ENCODE measurements around the gene CAMK1D.

The CAMK1D gene

DNA sequence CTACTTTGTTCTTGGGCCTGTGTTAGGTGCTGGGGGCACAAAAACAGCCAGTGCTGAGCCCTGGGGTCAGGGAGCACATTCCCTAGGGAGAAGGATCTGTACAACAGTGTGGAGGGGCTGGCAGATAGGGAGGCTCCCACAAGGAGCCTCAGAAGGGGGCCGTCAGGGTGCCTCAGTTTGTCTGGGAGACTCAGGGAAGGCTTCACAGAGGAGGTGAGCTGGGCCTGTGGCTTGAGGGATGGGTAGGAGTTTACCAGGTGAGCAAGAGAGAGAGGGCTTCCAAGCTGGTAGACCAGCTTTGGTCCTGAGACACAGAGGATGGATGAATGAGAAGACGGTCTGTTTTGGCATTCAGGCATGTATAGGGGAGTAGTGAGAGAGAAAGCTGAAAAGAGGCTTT lies 52.1 kb downstream of the CAMK1D start:
- TF ChIP-seq CTCF (IDR thresholded peaks at IDR 0.05; ENCODE audit: low read depth, low read length, poor library complexity, severe bottlenecking) (no peak), EZH2phosphoT487 (IDR thresholded peaks at IDR 0.05; ENCODE audit: borderline replicate concordance, low read length) (no peak)
- Histone ChIP-seq H3K27me3 (ENCODE audit: control insufficient read depth, low read length) (no peaks in the 10 kb centered on the region), H3K4me1 (ENCODE audit: control insufficient read depth, low read length) (no peaks in the 10 kb centered on the region), H3K27ac (ENCODE audit: low read depth, low read length) (no peak overlapping the region), H3K79me2 (ENCODE audit: control insufficient read depth, low read length) (peaks cover 76% of the 10 kb centered on the region), H3K9me2 (replicated peaks; ENCODE audit: control insufficient read depth, low read length) (no peaks in the 10 kb centered on the region), H3K4me3 (ENCODE audit: low read length) (no peak overlapping the region), H3K9me3 (ENCODE audit: control insufficient read depth, insufficient read depth, low read length) (no peaks in the 10 kb centered on the region), H3F3A (ENCODE audit: control insufficient read depth, insufficient read depth) (no peaks in the 10 kb centered on the region), H4K20me1 (ENCODE audit: control insufficient read depth, insufficient read depth, low read depth, low read length) (peaks cover 7% of the 10 kb centered on the region), H3K4me2 (ENCODE audit: low read length) (no peak overlapping the region), H3K36me3 (ENCODE audit: control insufficient read depth, low read length) (peaks cover 21% of the 10 kb centered on the region)

DNA sequence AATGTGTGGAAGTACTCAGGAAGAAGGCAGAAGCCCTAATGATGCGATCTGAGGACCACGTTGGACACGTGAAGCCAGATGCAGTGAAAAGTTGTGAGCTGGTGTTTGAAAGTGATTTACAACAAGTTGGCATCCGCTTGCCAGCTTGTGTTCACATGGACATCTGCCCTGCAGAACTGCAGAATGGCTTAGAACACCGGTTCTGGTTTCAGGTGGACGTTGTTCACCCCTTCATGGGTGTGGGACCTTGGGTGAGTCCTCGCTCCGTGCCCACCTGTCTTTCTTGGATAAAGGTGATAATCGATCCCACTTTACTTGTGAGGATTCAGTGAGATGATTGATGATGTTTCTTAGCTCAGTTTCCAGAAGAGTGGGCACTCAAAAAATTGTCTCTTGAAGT lies 53.8 kb downstream of the CAMK1D start:
- no peaks in the 10 kb centered on the region for H3K9me3 ChIP-seq (ENCODE audit: control insufficient read depth, insufficient read depth, low read length)
- no peak overlapping the region for H3K4me2 ChIP-seq (ENCODE audit: low read length)
- H3F3A ChIP-seq (ENCODE audit: control insufficient read depth, insufficient read depth), result no peaks in the 10 kb centered on the region
- no peak overlapping the region for H3K27ac ChIP-seq (ENCODE audit: low read depth, low read length)
- TF ChIP-seq EZH2phosphoT487 (IDR thresholded peaks at IDR 0.05; ENCODE audit: borderline replicate concordance, low read length) (no peak), CTCF (IDR thresholded peaks at IDR 0.05; ENCODE audit: low read depth, low read length, poor library complexity, severe bottlenecking) (no peak)
- H3K36me3 ChIP-seq (ENCODE audit: control insufficient read depth, low read length), result peaks cover 21% of the 10 kb centered on the region
- no peaks in the 10 kb centered on the region for H3K4me1 ChIP-seq (ENCODE audit: control insufficient read depth, low read length)
- H4K20me1 ChIP-seq (ENCODE audit: control insufficient read depth, insufficient read depth, low read depth, low read length), result peaks cover 3% of the 10 kb centered on the region
- H3K9me2 ChIP-seq (replicated peaks; ENCODE audit: control insufficient read depth, low read length), result no peaks in the 10 kb centered on the region
- no peaks in the 10 kb centered on the region for H3K27me3 ChIP-seq (ENCODE audit: control insufficient read depth, low read length)
- no peak overlapping the region for H3K4me3 ChIP-seq (ENCODE audit: low read length)
- peaks cover 69% of the 10 kb centered on the region for H3K79me2 ChIP-seq (ENCODE audit: control insufficient read depth, low read length)

DNA sequence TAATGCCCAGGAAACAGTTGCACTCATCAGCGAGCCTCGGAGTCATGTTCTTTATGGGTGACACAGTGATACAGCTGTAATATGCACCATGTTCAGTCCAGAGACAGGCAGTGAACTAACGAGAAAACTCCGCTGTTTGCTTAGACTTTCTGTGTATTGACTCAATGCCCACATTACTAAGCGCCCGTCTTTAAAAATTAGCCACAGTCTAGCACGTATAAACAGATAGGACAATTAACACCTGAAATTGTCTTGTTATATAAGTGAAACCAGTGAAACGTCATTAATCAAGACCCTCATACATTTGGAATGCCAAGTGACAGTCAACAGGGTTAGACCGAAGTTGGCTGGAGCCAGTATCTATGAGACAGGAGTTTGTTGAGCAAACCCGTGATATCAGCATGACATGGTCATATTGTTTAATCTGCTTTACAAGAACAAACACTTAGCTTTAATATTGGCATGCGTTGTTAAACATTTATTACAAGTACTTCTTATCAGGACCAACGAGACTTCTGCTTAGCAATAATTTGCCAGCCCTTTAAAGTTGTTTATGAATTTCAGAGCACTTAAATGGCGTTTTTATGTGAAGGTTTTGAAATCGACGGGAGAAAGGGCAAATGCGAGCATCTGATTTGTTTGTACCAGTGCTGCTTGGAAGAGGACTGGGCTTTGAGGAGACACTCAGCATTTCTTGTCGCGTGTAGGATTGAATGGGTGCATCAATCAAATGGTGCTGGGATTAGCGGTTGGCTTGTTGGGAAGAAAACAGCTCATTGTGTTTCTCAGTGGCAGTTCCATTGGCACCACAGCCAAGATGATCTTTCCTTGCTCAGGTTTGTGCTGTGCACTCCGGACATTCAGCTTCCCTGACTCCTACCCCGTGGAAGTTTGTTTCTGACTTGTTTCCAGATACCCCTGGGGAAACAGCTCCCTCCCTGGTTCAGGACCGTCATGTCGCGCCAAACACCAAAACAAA lies 56.3 kb downstream of the CAMK1D start:
- H3K27ac ChIP-seq (ENCODE audit: low read depth, low read length), result no peak overlapping the region
- no peaks in the 10 kb centered on the region for H3K9me2 ChIP-seq (replicated peaks; ENCODE audit: control insufficient read depth, low read length)
- peaks cover 6% of the 10 kb centered on the region for H4K20me1 ChIP-seq (ENCODE audit: control insufficient read depth, insufficient read depth, low read depth, low read length)
- no peaks in the 10 kb centered on the region for H3K4me1 ChIP-seq (ENCODE audit: control insufficient read depth, low read length)
- H3K4me3 ChIP-seq (ENCODE audit: low read length), result no peak overlapping the region
- H3K9me3 ChIP-seq (ENCODE audit: control insufficient read depth, insufficient read depth, low read length), result no peaks in the 10 kb centered on the region
- TF ChIP-seq CTCF (IDR thresholded peaks at IDR 0.05; ENCODE audit: low read depth, low read length, poor library complexity, severe bottlenecking), result no peak
- no peak for TF ChIP-seq EZH2phosphoT487 (IDR thresholded peaks at IDR 0.05; ENCODE audit: borderline replicate concordance, low read length)
- H3K4me2 ChIP-seq (ENCODE audit: low read length), result no peak overlapping the region
- no peaks in the 10 kb centered on the region for H3F3A ChIP-seq (ENCODE audit: control insufficient read depth, insufficient read depth)
- H3K36me3 ChIP-seq (ENCODE audit: control insufficient read depth, low read length), result peaks cover 36% of the 10 kb centered on the region
- no peaks in the 10 kb centered on the region for H3K27me3 ChIP-seq (ENCODE audit: control insufficient read depth, low read length)
- peaks cover 71% of the 10 kb centered on the region for H3K79me2 ChIP-seq (ENCODE audit: control insufficient read depth, low read length)

Measured in DOHH2 (cell line).